Measurements from ENCODE around the gene ARHGAP15.

The ARHGAP15 gene

GRCh38 chr2:143691121-143691520 lies 561.9 kb downstream of the ARHGAP15 start:
- DNase-seq (ENCODE audit: low read depth), result no peak

GRCh38 chr2:143692162-143692561 lies 562.9 kb downstream of the ARHGAP15 start:
- no peak for DNase-seq (ENCODE audit: low read depth)

GRCh38 chr2:143692967-143693366 lies 563.7 kb downstream of the ARHGAP15 start:
- no peak for DNase-seq (ENCODE audit: low read depth)

GRCh38 chr2:143694335-143694734 lies 565.1 kb downstream of the ARHGAP15 start:
- DNase-seq (ENCODE audit: low read depth), result no peak

- no peak for DNase-seq (ENCODE audit: low read depth)
Observed at GRCh38 chr2:143696651-143697050, 567.4 kb downstream of the ARHGAP15 start.

- DNase-seq (ENCODE audit: low read depth), result no peak
Observed at GRCh38 chr2:143697744-143698143, 568.5 kb downstream of the ARHGAP15 start.

GRCh38 chr2:143698352-143698751 lies 569.1 kb downstream of the ARHGAP15 start:
- DNase-seq (ENCODE audit: low read depth), result no peak

GRCh38 chr2:143698888-143699570 lies 569.8 kb downstream of the ARHGAP15 start:
- DNase-seq (ENCODE audit: low read depth), result no peak

- no peak for DNase-seq (ENCODE audit: low read depth)
Observed at GRCh38 chr2:143700865-143701264, 571.6 kb downstream of the ARHGAP15 start.

- DNase-seq (ENCODE audit: low read depth), result no peak
Observed at GRCh38 chr2:143701785-143702184, 572.6 kb downstream of the ARHGAP15 start.

GRCh38 chr2:143702931-143703330 lies 573.7 kb downstream of the ARHGAP15 start:
- DNase-seq (ENCODE audit: low read depth), result no peak

GRCh38 chr2:143704451-143705106 lies 575.4 kb downstream of the ARHGAP15 start:
- DNase-seq (ENCODE audit: low read depth), result no peak

- peak; percentile 9 for DNase-seq (ENCODE audit: low read depth)
Observed at GRCh38 chr2:143705108-143705707, 576.0 kb downstream of the ARHGAP15 start.

GRCh38 chr2:143706354-143706753 lies 577.1 kb downstream of the ARHGAP15 start:
- DNase-seq (ENCODE audit: low read depth), result no peak

- DNase-seq (ENCODE audit: low read depth), result no peak
Observed at GRCh38 chr2:143708682-143709081, 579.5 kb downstream of the ARHGAP15 start.

GRCh38 chr2:143710196-143710595 lies 581.0 kb downstream of the ARHGAP15 start:
- DNase-seq (ENCODE audit: low read depth), result no peak

GRCh38 chr2:143710879-143711278 lies 581.7 kb downstream of the ARHGAP15 start:
- DNase-seq (ENCODE audit: low read depth), result no peak

- DNase-seq (ENCODE audit: low read depth), result no peak
Observed at GRCh38 chr2:143716522-143716921, 587.3 kb downstream of the ARHGAP15 start.

GRCh38 chr2:143717053-143717452 lies 587.8 kb downstream of the ARHGAP15 start:
- DNase-seq (ENCODE audit: low read depth), result no peak

GRCh38 chr2:143717536-143718168 lies 588.4 kb downstream of the ARHGAP15 start:
- no peak for DNase-seq (ENCODE audit: low read depth)

GRCh38 chr2:143718745-143719144 lies 589.5 kb downstream of the ARHGAP15 start:
- no peak for DNase-seq (ENCODE audit: low read depth)

GRCh38 chr2:143719406-143719805 lies 590.2 kb downstream of the ARHGAP15 start:
- no peak for DNase-seq (ENCODE audit: low read depth)

GRCh38 chr2:143720095-143720664 lies 591.0 kb downstream of the ARHGAP15 start:
- no peak for DNase-seq (ENCODE audit: low read depth)
